Activated naive CD4-positive, alpha-beta T cell treated with Interleukin-2 at 50 U/mL for 16 hours (primary cell): ENCODE measurements around the gene EDEM3.
"Not testable (repeated sequence)": the region's sequence is repeated elsewhere in the genome, so short reads cannot be mapped to it uniquely, and the experiment has no call there.

Experiments
- DNase-seq: peaks from one replicate; pipeline ENCODE4 v3.0.0-alpha.2; 2020

EDEM3 gene

DNA sequence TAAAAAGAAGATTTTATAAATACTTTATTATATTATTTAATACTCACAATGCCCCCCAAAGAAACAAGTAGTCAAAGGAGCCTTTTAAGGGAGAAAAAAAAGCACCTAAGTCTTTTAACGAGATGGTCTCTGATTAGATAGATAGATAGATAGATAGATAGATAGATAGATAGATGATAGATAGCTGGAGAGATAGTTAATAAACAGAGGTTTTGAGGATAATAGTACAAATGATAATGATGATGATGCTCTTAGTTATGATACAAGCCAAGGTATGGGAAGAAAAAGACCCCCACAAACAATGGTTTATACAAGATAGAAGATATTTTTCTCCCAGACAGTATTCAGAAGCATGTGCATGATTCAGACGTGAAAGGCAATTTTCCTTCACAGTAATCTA, 14.6 kb upstream of the EDEM3 start:
- no peak for DNase-seq

DNA sequence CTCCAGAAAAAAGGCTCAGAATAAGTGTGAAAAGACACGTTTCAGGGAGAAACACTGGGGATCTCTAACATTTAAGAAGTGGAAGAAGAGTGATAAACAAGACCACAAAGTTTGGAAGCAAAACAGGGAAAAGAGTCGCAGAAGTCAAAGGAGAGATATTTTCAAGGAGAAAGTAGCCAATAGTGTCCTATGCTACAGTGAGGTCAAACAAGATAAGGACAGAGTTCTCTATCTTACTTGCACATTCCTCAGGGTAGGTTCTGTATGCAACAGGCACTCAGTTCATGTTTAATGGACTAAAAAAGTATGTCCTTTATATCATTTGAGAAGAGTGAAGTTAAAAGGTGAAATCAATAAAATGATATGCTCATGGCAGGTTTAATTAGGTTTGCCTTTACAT, 13.8 kb upstream of the EDEM3 start:
- DNase-seq: no peak

DNA sequence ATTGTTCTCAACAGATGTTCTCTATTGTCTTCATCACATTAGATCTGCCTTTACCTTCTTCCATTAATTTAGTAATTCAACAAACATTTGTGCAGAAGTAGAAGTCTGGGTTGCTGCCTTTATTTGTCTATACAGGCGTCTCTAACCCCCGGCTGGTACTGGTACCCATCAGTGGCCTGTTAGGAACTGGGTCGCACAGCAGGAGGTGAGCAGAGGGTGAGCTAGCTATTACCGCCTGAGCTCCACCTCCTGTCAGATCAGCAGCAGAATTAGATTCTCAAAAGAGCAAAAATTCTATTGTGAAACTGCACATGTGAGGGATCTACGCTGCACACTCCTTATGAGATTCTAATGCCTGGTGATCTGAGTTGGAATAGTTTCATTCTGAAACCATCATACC, 12.9 kb upstream of the EDEM3 start:
- DNase-seq: no peak

DNA sequence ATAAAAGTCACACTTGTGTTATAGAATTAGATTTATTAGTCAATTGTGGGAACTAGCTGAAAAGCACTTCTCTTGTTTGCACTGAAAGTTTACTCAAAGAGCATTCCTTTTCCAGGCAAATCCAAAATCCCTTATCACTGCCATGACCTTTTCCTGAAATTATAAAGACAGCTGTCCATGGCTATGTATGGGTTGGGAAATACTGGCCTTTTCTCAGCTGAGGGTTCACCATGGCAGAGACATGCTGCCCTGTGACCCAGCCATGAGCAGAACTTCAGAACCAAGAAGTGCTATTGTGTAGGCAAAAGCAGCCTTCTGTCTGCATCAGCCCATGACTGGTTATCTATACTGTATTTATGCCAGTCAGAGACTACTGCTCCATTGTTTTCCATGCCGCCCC, 9.8 kb upstream of the EDEM3 start:
- no peak for DNase-seq

DNA sequence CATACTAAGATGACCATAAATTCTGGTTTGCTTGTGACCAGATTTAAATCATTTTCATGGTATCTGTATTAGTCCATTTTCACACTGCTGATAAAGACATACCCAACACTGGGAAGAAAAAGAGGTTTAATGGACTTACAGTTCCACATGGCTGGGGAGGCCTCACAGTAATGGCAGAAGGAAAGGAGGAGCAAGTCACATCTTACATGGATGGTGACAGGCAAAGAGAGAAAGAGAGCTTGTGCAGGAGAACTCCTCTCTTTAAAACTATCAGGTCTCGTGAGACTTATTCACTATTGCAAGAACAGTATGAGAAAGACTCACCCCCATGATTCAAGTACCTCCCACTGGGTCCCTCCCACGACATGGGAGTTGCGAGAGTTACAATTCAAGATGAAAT, 8.9 kb upstream of the EDEM3 start:
- not testable (repeated sequence) for DNase-seq

DNA sequence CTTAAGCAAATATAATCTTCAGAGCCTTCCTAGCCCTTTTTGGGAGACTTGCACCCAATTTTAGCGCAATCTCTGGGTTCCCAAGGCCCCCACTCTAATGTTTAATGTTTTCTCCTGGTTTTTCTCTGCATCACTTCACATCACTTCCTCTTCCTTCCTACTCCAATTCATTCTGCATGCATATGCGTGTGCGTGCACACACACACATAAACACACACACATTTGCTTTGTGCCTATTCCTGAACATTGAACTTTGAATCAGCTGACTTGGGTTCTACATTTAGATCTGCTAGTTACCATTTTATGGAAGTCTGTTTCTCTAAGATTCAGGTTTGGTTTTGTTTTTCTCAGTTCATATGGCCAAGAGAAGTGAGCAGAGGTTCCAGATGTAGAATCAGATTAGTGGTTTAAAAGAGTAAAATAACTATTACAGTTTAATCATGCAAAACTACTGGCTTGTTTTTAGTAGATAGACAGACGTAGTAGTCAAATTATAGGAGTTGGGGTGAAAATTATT, 7.4 kb upstream of the EDEM3 start:
- DNase-seq: no peak

DNA sequence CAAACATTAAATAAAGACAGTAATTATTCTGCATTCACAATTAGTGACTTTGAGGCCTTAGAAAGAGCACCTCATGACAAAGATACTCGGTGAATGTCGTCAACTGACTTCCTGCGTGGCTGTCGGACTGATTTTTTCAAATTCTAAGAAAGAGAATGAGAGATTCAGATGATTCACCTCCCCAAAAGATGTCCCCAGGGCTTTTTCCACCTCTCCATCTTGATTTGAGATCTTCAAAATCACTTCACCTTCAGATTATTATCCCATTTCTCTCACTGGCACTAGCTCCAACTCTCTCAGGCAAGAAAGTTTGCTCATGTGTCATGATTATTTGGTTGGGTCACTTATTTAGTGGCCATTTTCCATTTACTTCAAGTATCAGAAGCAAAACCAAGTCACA, 5.0 kb upstream of the EDEM3 start:
- DNase-seq: no peak

DNA sequence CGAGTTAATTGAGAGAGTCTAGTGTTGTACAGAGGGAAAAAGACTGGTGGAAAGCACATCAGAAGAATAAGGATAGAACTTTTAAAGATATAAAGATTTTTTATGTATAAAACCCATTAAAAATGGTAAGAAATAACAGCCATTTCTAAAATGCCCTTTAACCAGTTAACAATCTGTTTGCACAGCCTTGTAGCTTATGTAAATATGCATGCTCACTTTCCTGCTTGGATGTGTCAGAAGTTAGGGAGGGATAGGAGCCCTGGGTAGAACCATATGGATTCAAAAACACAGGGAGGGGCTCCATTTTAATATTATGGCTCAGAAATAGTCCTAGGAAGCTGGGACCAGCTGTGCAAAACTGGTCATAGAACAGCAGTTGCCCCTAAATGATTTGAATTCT, 4.5 kb upstream of the EDEM3 start:
- no peak for DNase-seq

DNA sequence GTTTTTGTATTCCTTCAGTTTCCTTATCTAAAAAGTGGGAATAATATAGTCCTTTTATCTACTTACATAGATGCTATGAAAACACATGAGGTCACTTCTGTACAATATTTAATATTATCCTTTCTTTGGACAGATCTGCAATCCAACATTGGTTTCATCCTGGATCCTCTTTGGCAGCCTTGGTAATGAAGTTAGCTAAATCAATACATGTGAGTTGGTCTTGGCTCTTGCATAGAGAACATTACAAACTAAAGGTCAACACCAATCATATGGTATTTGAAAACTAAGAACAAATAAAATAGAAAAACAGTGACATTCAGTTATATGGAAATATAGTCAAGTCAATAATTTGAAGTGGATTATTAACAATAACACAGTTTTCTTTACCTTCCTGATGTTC, 3.2 kb upstream of the EDEM3 start:
- DNase-seq: no peak

DNA sequence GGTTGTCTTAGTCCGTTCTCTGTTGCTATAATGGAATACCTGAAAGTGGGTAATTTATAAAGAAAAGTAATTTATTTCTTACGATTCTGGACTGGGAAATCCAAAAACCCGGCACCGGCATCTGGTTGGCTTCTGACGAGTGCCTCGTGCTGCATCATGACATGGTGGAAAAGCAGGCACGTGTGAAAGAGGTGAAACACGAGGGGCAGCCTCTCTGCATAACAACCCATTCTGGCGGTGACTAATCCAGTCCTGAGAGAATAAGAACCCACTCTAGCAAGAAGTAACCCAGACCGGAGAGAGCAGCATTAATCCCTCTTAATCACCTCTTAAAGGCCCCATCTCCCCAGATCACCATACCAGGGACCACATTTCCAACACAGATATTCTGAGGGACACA, 2.7 kb upstream of the EDEM3 start:
- DNase-seq: no peak

DNA sequence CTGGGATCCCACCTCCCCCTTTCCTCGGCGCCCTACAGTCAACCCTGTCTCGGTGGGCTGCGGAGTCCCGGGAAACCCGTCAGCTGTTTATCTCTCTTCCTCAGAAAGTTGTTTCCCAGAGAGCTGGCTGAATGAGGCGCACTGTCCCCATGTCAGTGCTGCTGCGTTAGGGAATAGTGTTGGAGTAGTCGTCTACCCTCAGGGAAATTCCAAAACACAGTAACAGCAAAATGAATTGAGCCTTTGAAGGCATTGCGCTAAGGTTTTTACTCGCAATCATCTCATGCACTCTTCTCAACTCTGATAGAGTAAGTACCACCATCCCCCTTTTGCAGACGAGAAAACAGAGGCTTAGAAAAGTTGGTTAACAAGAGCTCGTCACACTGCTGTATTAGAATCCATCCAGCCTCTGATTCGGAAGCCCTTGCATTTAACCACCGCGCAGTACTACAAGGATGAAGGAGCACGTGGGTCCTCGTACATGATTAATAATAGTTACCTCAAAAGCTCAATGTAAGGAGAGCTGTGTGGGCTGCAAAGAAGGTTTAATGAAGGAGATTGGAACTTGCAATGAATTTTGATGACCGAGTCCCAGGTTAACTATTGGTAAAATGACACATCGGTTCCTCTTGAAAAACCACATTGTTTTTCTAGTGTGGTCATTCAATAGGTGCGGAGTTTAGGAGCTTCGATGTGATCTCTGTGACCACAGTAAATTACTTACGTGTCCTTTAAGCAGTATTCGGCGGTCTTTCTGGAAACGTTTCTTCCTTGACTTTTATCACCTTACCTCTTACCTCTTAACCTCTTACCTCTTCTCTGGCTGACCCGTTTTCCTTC, 788 bp upstream of the EDEM3 start:
- peak; percentile 30 for DNase-seq

DNA sequence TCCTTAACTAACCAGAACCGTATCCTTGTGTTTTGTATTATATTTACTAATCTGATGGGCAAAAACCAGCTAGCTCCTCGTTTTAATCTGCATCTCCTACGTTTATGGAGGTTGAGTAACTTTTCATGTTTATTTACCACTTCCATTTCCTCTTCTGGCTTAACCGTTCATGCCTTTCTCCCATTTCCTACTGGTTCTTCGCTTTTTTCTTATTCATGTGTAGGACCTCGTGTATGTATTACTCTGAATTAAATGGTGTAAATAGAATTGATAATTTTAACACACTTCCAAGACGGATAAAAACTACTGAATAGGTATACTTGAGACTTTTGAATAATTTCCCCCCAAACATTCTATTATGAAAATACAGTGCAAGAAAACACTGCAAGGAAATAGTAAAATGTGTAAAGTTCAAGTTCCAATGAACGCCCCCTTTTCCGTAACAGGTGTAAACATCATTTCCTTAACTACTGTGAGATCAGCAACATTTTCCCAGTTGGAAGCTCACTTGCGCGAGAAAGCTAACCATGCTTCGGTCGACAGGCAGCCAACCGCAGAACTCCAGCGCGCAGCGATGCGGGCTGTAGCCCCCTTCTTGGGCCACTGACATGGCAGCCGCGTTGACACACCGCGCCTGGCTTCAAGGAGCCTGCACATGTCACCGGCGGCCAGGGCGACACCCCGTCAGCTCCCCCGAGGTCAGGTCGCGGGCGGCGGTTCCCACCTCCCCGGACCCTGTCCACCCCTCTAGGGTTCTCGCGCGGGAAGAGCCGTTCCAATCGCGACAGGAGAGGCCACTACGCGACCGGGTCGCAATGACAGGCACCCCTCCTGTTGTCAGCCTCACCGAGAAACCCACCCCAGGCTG, 816 bp downstream of the EDEM3 start:
- peak; percentile 53 for DNase-seq

DNA sequence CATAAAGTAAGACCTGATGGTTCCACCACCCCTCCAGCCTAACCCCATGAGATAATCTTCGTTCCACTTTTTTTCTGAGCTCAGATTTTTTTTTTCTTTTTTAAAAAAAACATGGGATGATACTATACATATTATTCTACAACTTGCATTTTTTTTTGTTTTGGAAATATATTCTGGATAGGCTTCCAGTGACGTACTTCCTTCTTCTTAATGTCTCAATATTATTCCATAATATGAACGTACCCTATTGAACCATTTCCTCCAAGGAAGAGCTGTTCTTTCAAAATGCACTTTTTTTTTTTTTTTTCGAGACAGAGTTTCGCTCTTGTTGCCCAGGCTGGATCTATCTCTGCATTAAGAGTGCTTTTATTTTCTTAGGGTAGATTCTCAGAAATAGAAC, 1.5 kb downstream of the EDEM3 start:
- DNase-seq: no peak

DNA sequence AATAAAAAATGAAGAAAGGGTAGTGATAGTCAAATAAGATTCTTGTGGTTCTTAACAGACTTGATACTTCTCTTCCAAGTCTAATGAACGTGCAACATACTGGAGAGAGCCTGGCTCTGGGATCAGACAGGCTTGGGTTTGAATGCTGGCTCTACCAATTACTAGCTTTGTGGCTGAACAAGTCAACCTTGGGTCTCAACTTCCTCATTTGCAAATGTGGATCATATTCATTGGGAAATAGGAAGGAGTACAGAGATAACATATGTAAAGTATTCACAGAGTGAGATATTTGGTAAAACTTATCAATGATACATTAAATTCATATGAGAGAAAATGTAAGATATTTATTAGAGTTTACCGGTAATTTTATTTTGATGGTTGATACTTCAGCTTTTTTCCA, 2.0 kb downstream of the EDEM3 start:
- no peak for DNase-seq

DNA sequence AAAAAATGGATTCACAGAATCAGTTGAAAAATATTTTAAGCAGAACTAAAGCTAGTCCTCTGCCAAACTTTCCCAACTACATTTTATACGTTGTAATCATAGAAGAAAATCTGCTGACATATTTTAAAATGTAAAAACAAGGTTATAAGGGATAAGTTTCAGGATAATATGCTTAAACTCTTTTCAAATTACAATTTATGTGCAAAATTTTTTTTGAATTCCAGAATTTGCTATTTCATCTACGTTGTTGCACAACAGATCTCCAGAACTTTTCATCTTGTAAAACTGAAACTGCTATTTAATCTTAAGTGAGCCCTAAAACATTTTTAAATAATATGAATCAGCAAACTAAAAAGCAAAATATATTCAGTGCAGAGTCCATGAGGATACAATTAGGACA, 5.9 kb downstream of the EDEM3 start:
- DNase-seq: no peak

DNA sequence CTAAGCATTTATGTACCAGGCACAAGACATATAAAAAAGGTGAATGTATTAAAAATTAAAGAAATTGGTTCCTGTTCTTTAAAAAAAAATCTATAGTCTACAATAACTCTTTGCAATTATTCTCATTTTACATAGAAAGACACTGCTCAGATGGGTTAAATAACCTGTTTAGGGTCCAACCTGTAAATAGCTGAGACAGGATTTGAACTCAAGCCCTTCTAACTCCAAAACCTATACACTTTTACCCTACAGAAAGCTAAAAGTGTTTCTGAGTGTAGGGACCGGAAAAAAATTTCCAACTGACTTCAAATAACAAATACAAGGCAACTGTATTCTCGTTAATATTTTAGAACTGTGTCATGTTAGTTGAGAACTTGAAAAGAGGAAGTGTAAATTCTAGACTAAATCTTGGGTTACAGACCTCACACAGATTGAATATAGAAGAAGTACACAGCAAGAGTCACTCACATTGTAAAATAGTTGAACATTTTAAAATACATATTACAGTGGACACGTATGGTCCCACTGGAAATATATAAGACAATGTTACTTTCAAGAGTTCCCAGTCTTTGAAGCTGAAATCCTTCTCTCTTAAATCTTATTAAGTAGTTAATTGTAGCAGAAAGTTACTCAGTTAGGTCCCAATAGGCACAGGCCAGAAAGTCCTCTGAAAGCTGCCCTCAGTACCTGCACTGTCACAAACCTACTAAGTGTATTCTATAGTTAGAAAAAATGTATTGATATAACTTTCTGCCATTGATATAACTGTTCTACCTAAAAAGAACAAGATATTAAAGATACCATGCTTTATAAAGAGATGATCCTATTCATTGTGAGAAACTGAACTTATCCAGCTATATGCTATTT, 7.3 kb downstream of the EDEM3 start:
- no peak for DNase-seq

DNA sequence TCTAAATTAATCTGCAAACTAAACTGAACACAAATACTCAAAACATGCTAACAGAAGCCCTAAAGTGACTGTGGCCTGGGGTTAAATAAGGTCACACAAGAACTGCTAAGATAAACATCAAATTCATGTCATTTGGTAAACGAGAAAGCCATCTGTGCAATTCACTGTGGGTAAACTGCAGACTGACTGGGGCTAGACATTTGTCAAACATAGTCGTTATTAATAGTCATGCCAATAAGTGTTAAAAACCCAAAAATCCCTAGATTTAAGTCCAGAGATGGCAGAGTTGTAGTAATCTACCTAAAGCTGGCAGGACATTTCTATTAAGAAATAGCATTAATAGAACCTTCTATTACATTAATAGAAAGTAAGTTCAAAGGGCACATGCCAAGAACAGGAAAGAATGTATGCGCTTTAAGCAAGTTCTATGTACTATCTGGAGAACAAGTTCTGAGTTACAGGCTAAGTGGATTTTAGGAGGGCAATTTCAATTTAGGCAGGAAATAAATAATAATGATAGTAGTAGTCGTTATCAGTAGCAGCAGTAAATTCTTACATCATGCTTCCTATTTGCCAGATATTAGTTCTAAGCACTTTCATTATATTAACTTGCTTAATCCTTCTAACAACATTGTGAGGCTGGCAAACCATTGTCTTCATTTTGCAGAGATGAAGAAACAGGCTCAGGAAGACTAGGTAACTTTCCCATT, 8.6 kb downstream of the EDEM3 start:
- no peak for DNase-seq

DNA sequence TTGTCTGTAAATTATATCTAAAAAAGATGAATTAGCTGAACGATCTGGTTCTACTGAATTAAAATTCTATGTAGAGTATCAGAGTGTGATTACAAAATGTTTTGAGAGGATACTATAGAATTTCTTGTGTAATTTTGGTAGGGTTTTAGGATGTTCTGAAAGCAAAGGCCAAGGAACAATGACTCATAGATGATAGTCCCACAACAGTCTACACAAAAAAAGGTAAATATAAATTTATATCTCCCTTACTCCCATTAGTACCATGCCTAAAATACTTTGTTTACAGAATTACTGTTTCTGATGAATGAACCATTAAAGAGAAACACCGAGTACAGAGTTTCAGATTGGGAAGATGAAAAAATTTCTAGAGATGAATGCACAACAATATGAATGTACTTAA, 9.5 kb downstream of the EDEM3 start:
- no peak for DNase-seq

DNA sequence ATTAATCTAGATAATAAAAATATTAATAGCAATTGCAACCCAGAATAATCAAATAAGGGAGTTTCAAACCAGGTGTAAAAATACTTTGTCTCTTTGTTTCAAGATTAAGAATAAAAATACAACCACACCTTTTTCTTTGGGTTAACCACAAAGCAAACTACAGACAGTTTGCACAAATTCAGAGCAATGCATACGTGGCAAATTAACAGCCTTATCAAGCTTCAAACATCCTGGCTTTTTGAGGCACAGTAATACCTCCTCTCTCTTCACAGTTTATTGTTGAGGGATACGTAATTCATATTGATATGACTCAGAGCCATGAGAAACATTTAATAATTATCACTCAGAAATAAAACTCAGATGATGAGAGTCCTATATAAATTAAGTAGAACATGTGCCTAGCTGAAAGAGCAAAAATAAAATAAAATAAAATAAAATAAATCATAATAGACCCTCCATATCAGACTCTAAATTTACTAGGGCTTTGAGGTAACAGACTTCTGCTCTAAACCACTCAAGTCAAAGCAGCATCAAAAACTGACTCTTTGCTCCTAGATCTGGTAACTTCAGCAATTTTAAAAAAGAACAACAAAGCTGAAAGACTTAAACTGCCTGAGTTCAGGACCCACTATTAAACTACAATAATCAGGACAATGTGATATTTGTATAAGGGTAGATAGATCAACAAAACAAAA, 11.4 kb downstream of the EDEM3 start:
- no peak for DNase-seq

DNA sequence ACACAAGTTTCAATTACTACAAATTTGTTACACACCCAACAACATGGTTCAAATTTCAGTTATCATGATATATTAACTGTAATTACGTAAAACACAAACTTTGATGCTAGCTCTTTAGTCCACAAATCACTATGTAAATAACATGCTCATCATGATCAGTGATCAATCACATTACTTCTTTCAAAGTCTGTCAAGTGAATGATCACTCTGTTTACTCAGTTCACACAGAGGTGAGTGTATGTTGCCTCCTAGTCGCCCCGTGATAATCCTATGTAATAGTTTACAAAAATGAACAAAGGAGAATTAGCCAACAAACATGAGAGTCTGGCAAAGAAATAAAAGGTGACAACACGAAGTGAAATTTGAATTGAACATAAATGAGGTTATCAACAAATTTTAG, 14.3 kb downstream of the EDEM3 start:
- DNase-seq: no peak

DNA sequence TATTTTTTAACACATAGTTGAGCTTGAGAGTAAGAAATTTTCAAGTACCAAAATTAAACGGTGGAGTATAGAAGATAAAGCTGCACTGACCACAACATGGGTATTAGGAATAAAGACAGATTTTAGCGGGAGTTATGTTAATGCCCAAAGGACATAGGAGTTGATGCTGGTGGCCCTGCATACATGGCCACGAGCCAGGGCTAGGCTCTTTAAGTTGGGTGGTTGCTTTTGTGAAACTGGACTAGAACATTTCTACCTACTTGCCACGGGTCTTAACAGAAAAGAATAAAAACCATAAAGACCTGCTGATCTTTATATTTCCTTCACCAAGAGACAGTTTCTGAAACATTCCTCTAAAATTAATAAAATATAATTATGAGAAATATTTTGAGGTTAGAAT, 14.9 kb downstream of the EDEM3 start:
- DNase-seq: no peak

DNA sequence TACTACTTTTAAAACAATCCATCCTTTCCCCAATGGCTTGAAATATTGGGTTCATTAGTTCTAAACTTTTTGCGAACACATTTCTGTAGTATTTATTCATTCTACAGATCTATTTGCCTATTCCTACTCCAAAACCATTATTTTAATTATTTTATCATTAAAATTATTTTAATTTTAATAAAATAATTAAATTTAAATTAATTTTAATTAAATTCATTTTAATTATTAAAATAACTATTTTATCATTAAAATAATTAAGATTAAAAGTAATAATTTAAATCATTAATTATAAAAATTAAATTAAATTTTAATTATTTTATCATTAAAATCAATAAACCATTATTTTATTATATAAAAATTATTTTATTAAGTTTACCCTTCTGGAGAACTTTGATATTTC, 15.6 kb downstream of the EDEM3 start:
- DNase-seq: no peak
